ENCODE data around the gene GRID2IP.

- no peak for TF ChIP-seq CTCF (IDR thresholded peaks at IDR 0.05)
- TF ChIP-seq POLR2AphosphoS5 (IDR thresholded peaks at IDR 0.05): no peak
Measured at GRCh38 chr7:6508950-6509349, 42.3 kb downstream of the GRID2IP start.

Measured in prostate gland (tissue), 2 donors.